Neural crest cell (in vitro differentiated cells): ENCODE measurements around the gene STRN. TPM values are rescaled to one million over a fixed set of nuclear protein-coding genes. Genes with fewer than 3 reads are reported as not detected.

Experiments used
- DNase-seq: peaks from one replicate; pipeline ENCODE4 v3.0.0; 2021; ENCODE audit warnings: low read depth, mixed read lengths, low spot score
- H3K27ac Mint-ChIP-seq: one replicate; pipeline ENCODE4 v1.8.0; 2021; ENCODE audit warnings: mild to moderate bottlenecking, mixed read lengths; ENCODE audit not compliant: unreplicated experiment
- H3K27me3 Mint-ChIP-seq: 2 replicates; pipeline ENCODE4 v1.8.0; 2021; ENCODE audit warnings: low read depth, mild to moderate bottlenecking, mixed read lengths
- H3K36me3 Mint-ChIP-seq: 2 replicates; pipeline ENCODE4 v1.8.0; 2021; ENCODE audit warnings: low read depth, mild to moderate bottlenecking, mixed read lengths
- H3K4me1 Mint-ChIP-seq: 2 replicates; pipeline ENCODE4 v1.8.0; 2021; ENCODE audit warnings: mixed read lengths
- H3K4me3 Mint-ChIP-seq: one replicate; pipeline ENCODE4 v1.8.0; 2021; ENCODE audit warnings: mild to moderate bottlenecking, mixed read lengths
- H3K9me3 Mint-ChIP-seq: 2 replicates; pipeline ENCODE4 v1.8.0; 2021; ENCODE audit warnings: mixed read lengths
- CTCF ChIP-seq: fragments of 200-600 bp; sonication (generic); conservative IDR thresholded peaks from 2 replicates; pipeline ENCODE4 v1.5.0; 2021; ENCODE audit warnings: antibody characterized with exemption, mild to moderate bottlenecking
- total RNA-seq: library from RNA; stranded (reverse); gene quantifications from 2 replicates; pipeline ENCODE4 v1.2.1, GENCODE V29; 2021

The STRN gene
- total RNA-seq, 1 donor from 2014 or later = 27.2 TPM

- no peak overlapping the region for H3K4me3 Mint-ChIP-seq
- TF ChIP-seq CTCF = no peak
- no peak overlapping the region for H3K27ac Mint-ChIP-seq
- no peak for DNase-seq
- H3K4me1 Mint-ChIP-seq = no peaks in the 10 kb centered on the region
- no peaks in the 10 kb centered on the region for H3K27me3 Mint-ChIP-seq
- no peaks in the 10 kb centered on the region for H3K9me3 Mint-ChIP-seq
- no peaks in the 10 kb centered on the region for H3K36me3 Mint-ChIP-seq
Measured at GRCh38 chr2:36911012-36911411, 55.3 kb downstream of the STRN start.

- no peak for DNase-seq
- Mint-ChIP-seq H3K4me3 (no peak overlapping the region), H3K4me1 (no peaks in the 10 kb centered on the region), H3K36me3 (peaks cover 3% of the 10 kb centered on the region), H3K27me3 (no peaks in the 10 kb centered on the region), H3K9me3 (no peaks in the 10 kb centered on the region), H3K27ac (no peak overlapping the region)
- no peak for TF ChIP-seq CTCF
Measured at GRCh38 chr2:36906277-36906676, 60.1 kb downstream of the STRN start.

- no peaks in the 10 kb centered on the region for H3K4me1 Mint-ChIP-seq
- H3K4me3 Mint-ChIP-seq = no peak overlapping the region
- H3K9me3 Mint-ChIP-seq = no peaks in the 10 kb centered on the region
- TF ChIP-seq CTCF = no peak
- no peaks in the 10 kb centered on the region for H3K27me3 Mint-ChIP-seq
- H3K36me3 Mint-ChIP-seq = peaks cover 7% of the 10 kb centered on the region
- DNase-seq = no peak
- no peak overlapping the region for H3K27ac Mint-ChIP-seq
Measured at GRCh38 chr2:36904636-36905035, 61.7 kb downstream of the STRN start.

GRCh38 chr2:36902385-36903120 lies 63.8 kb downstream of the STRN start:
- no peak for DNase-seq
- Mint-ChIP-seq H3K27me3 (no peaks in the 10 kb centered on the region), H3K4me1 (no peaks in the 10 kb centered on the region), H3K36me3 (peaks cover 7% of the 10 kb centered on the region), H3K27ac (no peak overlapping the region), H3K9me3 (no peaks in the 10 kb centered on the region), H3K4me3 (no peak overlapping the region)
- TF ChIP-seq CTCF = no peak

- no peak overlapping the region for H3K4me3 Mint-ChIP-seq
- no peak overlapping the region for H3K27ac Mint-ChIP-seq
- TF ChIP-seq CTCF = no peak
- H3K9me3 Mint-ChIP-seq = no peaks in the 10 kb centered on the region
- H3K27me3 Mint-ChIP-seq = no peaks in the 10 kb centered on the region
- DNase-seq = no peak
- H3K36me3 Mint-ChIP-seq = no peaks in the 10 kb centered on the region
- H3K4me1 Mint-ChIP-seq = no peaks in the 10 kb centered on the region
Measured at GRCh38 chr2:36892805-36893204, 73.5 kb downstream of the STRN start.
